GM18870 (cell line): ENCODE results near the gene GALNT1.

Source experiments
- ATAC-seq: cut with Tn5 transposase; IDR thresholded peaks from one replicate; pipeline ENCODE4 v1.9.1; 2021; ENCODE audit warnings: moderate library complexity; ENCODE audit not compliant: unreplicated experiment

GALNT1 gene

GRCh38 chr18:35616664-35617423, 35.3 kb downstream of the GALNT1 start:
- peak; percentile 97 for ATAC-seq

GRCh38 chr18:35617865-35618264, 36.3 kb downstream of the GALNT1 start:
- no peak for ATAC-seq

- no peak for ATAC-seq
Observed at GRCh38 chr18:35618289-35618688, 36.7 kb downstream of the GALNT1 start.

GRCh38 chr18:35618696-35619095, 37.2 kb downstream of the GALNT1 start:
- no peak for ATAC-seq

GRCh38 chr18:35619464-35619863, 37.9 kb downstream of the GALNT1 start:
- no peak for ATAC-seq

GRCh38 chr18:35619941-35620340, 38.4 kb downstream of the GALNT1 start:
- no peak for ATAC-seq

- ATAC-seq, result no peak
Observed at GRCh38 chr18:35620765-35621164, 39.2 kb downstream of the GALNT1 start.

- no peak for ATAC-seq
Observed at GRCh38 chr18:35623255-35623654, 41.7 kb downstream of the GALNT1 start.

GRCh38 chr18:35624146-35624545, 42.6 kb downstream of the GALNT1 start:
- ATAC-seq, result peak; percentile 66

GRCh38 chr18:35625232-35625631, 43.7 kb downstream of the GALNT1 start:
- ATAC-seq, result no peak

GRCh38 chr18:35633761-35634160, 52.2 kb downstream of the GALNT1 start:
- ATAC-seq, result no peak

GRCh38 chr18:35634323-35634722, 52.8 kb downstream of the GALNT1 start:
- no peak for ATAC-seq

GRCh38 chr18:35635170-35635569, 53.6 kb downstream of the GALNT1 start:
- ATAC-seq, result no peak

GRCh38 chr18:35637227-35637626, 55.7 kb downstream of the GALNT1 start:
- ATAC-seq, result no peak

GRCh38 chr18:35639296-35639695, 57.8 kb downstream of the GALNT1 start:
- no peak for ATAC-seq

GRCh38 chr18:35641467-35641866, 59.9 kb downstream of the GALNT1 start:
- ATAC-seq, result no peak

- no peak for ATAC-seq
Observed at GRCh38 chr18:35641916-35642315, 60.4 kb downstream of the GALNT1 start.

- no peak for ATAC-seq
Observed at GRCh38 chr18:35642802-35643201, 61.3 kb downstream of the GALNT1 start.

GRCh38 chr18:35646449-35646848, 64.9 kb downstream of the GALNT1 start:
- no peak for ATAC-seq

GRCh38 chr18:35653392-35654135, 72.0 kb downstream of the GALNT1 start:
- ATAC-seq, result no peak

- no peak for ATAC-seq
Observed at GRCh38 chr18:35658112-35658511, 76.6 kb downstream of the GALNT1 start.

- ATAC-seq, result peak; percentile 26
Observed at GRCh38 chr18:35661483-35662146, 80.1 kb downstream of the GALNT1 start.
